ENCODE measurements around the gene GLRX.
A peak's percentile ranks its signal among the peaks of the same experiment; 100 is the strongest.

Gene GLRX

GRCh38 chr5:95821110-95822021 lies 1.2 kb downstream of the GLRX start:
- Histone ChIP-seq H3K27ac (ENCODE audit: low read length) (peak overlapping the region; percentile 91; the same call in 1 of the 2 replicates), H3F3A (ENCODE audit: insufficient read depth, low read length) (peaks cover 31% of the 10 kb centered on the region), H3K36me3 (replicated peaks; ENCODE audit: insufficient read depth, low read length) (no peaks in the 10 kb centered on the region), H3K9me2 (replicated peaks; ENCODE audit: insufficient read depth, low read length) (no peaks in the 10 kb centered on the region), H3K9me3 (replicated peaks; ENCODE audit: insufficient read depth, low read length) (no peaks in the 10 kb centered on the region), H3K9ac (ENCODE audit: low read length) (peak overlapping the region; percentile 66; the same call in 1 of the 2 replicates), H3K27me3 (replicated peaks; ENCODE audit: insufficient read depth, low read length) (no peaks in the 10 kb centered on the region), H3K79me2 (ENCODE audit: low read length) (peaks cover 62% of the 10 kb centered on the region), H3K4me1 (ENCODE audit: low read length) (peaks cover 12% of the 10 kb centered on the region), H3K4me3 (ENCODE audit: low read length) (peak overlapping the region; percentile 89), H4K20me1 (ENCODE audit: insufficient read depth, low read length) (no peaks in the 10 kb centered on the region), H3K4me2 (ENCODE audit: low read depth, low read length) (peak overlapping the region; percentile 83), H2AFZ (ENCODE audit: low read length) (peak overlapping the region; percentile 87; the same call in 1 of the 2 replicates)
- DNase-seq = no peak
- TF ChIP-seq EZH2 (optimal IDR thresholded peaks at IDR 0.05; ENCODE audit: low read depth, low read length) = no peak
- no peak for TF ChIP-seq EZH2phosphoT487 (IDR thresholded peaks at IDR 0.05; ENCODE audit: low read length)
- no peak for TF ChIP-seq CTCF (IDR thresholded peaks at IDR 0.05; ENCODE audit: low read length)

GRCh38 chr5:95818181-95819147 lies 4.1 kb downstream of the GLRX start:
- no peaks in the 10 kb centered on the region for H4K20me1 ChIP-seq (ENCODE audit: insufficient read depth, low read length)
- TF ChIP-seq EZH2phosphoT487 (IDR thresholded peaks at IDR 0.05; ENCODE audit: low read length) (no peak), EZH2 (optimal IDR thresholded peaks at IDR 0.05; ENCODE audit: low read depth, low read length) (no peak), CTCF (IDR thresholded peaks at IDR 0.05; ENCODE audit: low read length) (no peak)
- no peaks in the 10 kb centered on the region for H3K36me3 ChIP-seq (replicated peaks; ENCODE audit: insufficient read depth, low read length)
- DNase-seq = no peak
- no peaks in the 10 kb centered on the region for H3K27me3 ChIP-seq (replicated peaks; ENCODE audit: insufficient read depth, low read length)
- H3K9me2 ChIP-seq (replicated peaks; ENCODE audit: insufficient read depth, low read length) = no peaks in the 10 kb centered on the region
- H3K4me3 ChIP-seq (ENCODE audit: low read length) = no peak overlapping the region
- peaks cover 17% of the 10 kb centered on the region for H3F3A ChIP-seq (ENCODE audit: insufficient read depth, low read length)
- no peak overlapping the region for H2AFZ ChIP-seq (ENCODE audit: low read length)
- peaks cover 5% of the 10 kb centered on the region; the same call in 1 of the 2 replicates for H3K4me1 ChIP-seq (ENCODE audit: low read length)
- H3K27ac ChIP-seq (ENCODE audit: low read length) = no peak overlapping the region
- H3K4me2 ChIP-seq (ENCODE audit: low read depth, low read length) = no peak overlapping the region
- H3K9ac ChIP-seq (ENCODE audit: low read length) = no peak overlapping the region
- peaks cover 75% of the 10 kb centered on the region for H3K79me2 ChIP-seq (ENCODE audit: low read length)
- no peaks in the 10 kb centered on the region for H3K9me3 ChIP-seq (replicated peaks; ENCODE audit: insufficient read depth, low read length)

- peaks cover 5% of the 10 kb centered on the region; the same call in 1 of the 2 replicates for H3K4me1 ChIP-seq (ENCODE audit: low read length)
- DNase-seq = no peak
- H3K27me3 ChIP-seq (replicated peaks; ENCODE audit: insufficient read depth, low read length) = no peaks in the 10 kb centered on the region
- H3K9me2 ChIP-seq (replicated peaks; ENCODE audit: insufficient read depth, low read length) = no peaks in the 10 kb centered on the region
- no peak overlapping the region for H3K4me3 ChIP-seq (ENCODE audit: low read length)
- H4K20me1 ChIP-seq (ENCODE audit: insufficient read depth, low read length) = no peaks in the 10 kb centered on the region
- no peak overlapping the region for H3K4me2 ChIP-seq (ENCODE audit: low read depth, low read length)
- H3K9ac ChIP-seq (ENCODE audit: low read length) = no peak overlapping the region
- H2AFZ ChIP-seq (ENCODE audit: low read length) = no peak overlapping the region
- peaks cover 6% of the 10 kb centered on the region for H3F3A ChIP-seq (ENCODE audit: insufficient read depth, low read length)
- H3K27ac ChIP-seq (ENCODE audit: low read length) = no peak overlapping the region
- H3K9me3 ChIP-seq (replicated peaks; ENCODE audit: insufficient read depth, low read length) = no peaks in the 10 kb centered on the region
- TF ChIP-seq EZH2phosphoT487 (IDR thresholded peaks at IDR 0.05; ENCODE audit: low read length) (no peak), EZH2 (optimal IDR thresholded peaks at IDR 0.05; ENCODE audit: low read depth, low read length) (no peak), CTCF (IDR thresholded peaks at IDR 0.05; ENCODE audit: low read length) (no peak)
- H3K36me3 ChIP-seq (replicated peaks; ENCODE audit: insufficient read depth, low read length) = no peaks in the 10 kb centered on the region
- H3K79me2 ChIP-seq (ENCODE audit: low read length) = peaks cover 74% of the 10 kb centered on the region
Measured at GRCh38 chr5:95817430-95817829, 5.1 kb downstream of the GLRX start.

All from MM.1S (cell line).